GM06990 (cell line): ENCODE data around the gene BUB3.
A peak's percentile ranks its signal among the peaks of the same experiment; 100 is the strongest.

Source experiments
- DNase-seq: peaks from one replicate; pipeline ENCODE4 v3.0.0-alpha.2; 2011; ENCODE audit not compliant: insufficient read length; ENCODE audit errors: extremely low read depth
- H3K27me3 ChIP-seq: replicated peaks from 2 replicates; pipeline ENCODE4 v1.6.0; 2011; ENCODE audit warnings: low read length; ENCODE audit not compliant: control insufficient read depth, insufficient read depth
- H3K36me3 ChIP-seq: 2 replicates; pipeline ENCODE4 v1.5.1; 2011; ENCODE audit warnings: low read length; ENCODE audit not compliant: control insufficient read depth, insufficient read depth
- H3K4me3 ChIP-seq: replicated peaks from 2 replicates; pipeline ENCODE4 v1.5.1; 2011; ENCODE audit warnings: low read depth, mild to moderate bottlenecking, control low read depth, low read length
- TF ChIP-seq, protein P1 (sequence below): IDR thresholded peaks from 2 replicates; pipeline ENCODE4 v1.5.1; 2011; ENCODE audit warnings: low read length, control low read depth, mild to moderate bottlenecking, inconsistent platforms; ENCODE audit not compliant: insufficient read depth, poor library complexity, severe bottlenecking

The BUB3 gene

DNA sequence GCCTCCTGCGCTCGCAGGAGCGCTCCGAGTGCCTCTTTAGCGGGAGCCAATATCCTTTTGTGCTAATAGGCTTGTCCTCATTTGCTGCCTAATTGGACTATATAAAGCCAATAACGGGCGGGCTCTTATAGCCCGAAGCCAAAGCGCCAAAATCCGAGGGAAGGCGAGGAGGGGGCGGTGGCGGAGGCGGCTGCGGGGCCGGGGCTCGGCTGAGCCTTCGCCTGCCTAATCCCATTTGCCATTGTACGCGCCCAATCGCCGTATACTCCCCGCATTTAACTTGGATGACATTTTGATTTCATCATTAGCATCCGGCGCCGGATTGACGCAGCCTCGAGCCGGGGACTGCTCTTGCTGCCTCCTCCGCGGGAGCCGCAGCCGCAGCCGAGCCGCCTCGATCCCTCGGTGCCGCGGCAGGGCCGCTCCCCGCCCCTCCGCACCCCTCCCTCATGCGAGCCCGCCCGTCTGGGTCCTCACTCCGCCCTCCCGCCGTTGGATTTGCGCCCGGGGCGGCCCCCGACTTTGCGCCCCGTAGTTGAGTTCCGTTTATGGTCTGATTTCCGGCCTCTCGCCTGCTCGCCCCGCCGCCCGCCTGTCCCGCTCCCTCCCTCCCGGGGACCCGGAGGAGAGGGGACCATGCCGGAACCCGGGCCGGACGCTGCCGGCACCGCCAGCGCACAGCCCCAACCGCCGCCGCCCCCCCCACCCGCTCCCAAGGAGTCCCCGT, 18.6 kb upstream of the BUB3 start, which contains the start of gene HMX3:
TSS of gene HMX3 (plus strand) at position 556 of the 727 bp plus-strand sequence. CDS start at position 637, 81 bp downstream.
- H3K27me3 ChIP-seq, result no peaks in the 10 kb centered on the region; the same call in none of the 2 replicates
- peak within 1 kb of the TSS; percentile 72 for H3K4me3 ChIP-seq
- peak; percentile 91 for DNase-seq
- TF ChIP-seq, protein P1, sequence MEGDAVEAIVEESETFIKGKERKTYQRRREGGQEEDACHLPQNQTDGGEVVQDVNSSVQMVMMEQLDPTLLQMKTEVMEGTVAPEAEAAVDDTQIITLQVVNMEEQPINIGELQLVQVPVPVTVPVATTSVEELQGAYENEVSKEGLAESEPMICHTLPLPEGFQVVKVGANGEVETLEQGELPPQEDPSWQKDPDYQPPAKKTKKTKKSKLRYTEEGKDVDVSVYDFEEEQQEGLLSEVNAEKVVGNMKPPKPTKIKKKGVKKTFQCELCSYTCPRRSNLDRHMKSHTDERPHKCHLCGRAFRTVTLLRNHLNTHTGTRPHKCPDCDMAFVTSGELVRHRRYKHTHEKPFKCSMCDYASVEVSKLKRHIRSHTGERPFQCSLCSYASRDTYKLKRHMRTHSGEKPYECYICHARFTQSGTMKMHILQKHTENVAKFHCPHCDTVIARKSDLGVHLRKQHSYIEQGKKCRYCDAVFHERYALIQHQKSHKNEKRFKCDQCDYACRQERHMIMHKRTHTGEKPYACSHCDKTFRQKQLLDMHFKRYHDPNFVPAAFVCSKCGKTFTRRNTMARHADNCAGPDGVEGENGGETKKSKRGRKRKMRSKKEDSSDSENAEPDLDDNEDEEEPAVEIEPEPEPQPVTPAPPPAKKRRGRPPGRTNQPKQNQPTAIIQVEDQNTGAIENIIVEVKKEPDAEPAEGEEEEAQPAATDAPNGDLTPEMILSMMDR, result no peak
- H3K36me3 ChIP-seq, result no peaks in the 10 kb centered on the region

DNA sequence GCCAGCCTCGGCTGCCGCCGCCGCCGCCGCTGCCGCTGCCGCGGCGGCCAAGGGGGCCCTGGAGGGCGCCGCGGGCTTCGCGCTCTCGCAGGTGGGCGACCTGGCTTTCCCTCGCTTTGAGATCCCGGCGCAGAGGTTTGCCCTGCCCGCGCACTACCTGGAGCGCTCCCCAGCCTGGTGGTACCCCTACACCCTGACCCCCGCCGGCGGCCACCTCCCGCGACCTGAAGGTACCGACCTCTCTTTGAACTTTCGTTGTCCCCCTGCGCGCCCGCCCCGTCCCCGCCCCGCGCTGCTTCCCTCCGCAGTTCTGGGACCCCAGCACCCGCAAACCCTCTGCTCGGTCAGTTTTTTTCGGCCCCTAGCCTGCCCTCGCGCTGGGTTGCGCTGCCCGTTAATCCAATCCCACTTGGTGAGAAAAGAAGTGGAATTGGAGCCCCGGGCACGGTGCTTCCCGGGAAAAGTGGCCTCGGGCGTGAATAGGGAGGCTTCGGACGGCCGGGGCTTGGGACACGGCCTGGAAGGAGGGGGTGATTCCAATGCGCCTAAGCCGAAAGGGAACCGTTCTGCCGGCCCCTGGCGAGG, 17.9 kb upstream of the BUB3 start:
- DNase-seq, result peak; percentile 62
- H3K36me3 ChIP-seq, result no peaks in the 10 kb centered on the region
- H3K4me3 ChIP-seq, result peak overlapping the region; percentile 72
- H3K27me3 ChIP-seq, result no peaks in the 10 kb centered on the region; the same call in none of the 2 replicates
- TF ChIP-seq, protein P1, result no peak

DNA sequence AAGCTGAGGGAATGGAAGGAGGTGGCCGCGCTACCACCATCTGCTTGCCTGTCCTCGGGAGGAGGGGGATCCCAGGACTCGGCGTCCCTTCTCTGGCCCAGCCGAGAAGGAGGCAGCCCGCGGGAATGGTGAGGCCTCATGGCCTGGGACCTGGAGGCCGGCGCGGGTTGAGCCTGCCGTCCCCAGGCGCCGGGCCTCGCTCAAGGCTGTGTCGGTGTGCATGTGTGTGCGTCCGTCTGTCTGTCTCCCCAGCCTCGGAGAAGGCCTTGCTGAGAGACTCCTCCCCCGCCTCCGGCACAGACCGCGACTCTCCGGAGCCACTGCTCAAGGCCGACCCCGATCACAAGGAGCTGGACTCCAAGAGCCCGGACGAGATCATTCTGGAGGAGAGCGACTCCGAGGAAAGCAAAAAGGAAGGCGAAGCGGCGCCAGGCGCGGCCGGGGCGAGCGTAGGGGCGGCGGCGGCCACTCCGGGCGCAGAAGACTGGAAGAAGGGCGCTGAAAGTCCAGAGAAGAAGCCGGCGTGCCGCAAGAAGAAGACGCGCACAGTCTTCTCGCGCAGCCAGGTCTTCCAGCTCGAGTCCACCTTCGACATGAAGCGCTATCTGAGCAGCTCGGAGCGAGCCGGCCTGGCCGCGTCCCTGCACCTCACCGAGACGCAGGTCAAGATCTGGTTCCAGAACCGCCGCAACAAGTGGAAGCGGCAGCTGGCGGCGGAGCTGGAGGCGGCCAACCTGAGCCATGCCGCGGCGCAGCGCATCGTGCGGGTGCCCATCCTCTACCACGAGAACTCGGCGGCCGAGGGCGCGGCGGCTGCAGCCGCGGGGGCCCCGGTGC, 17.2 kb upstream of the BUB3 start:
- TF ChIP-seq, protein P1, result no peak
- H3K27me3 ChIP-seq, result no peaks in the 10 kb centered on the region; the same call in none of the 2 replicates
- no peaks in the 10 kb centered on the region for H3K36me3 ChIP-seq
- peak; percentile 82 for DNase-seq
- peak overlapping the region; percentile 72 for H3K4me3 ChIP-seq

DNA sequence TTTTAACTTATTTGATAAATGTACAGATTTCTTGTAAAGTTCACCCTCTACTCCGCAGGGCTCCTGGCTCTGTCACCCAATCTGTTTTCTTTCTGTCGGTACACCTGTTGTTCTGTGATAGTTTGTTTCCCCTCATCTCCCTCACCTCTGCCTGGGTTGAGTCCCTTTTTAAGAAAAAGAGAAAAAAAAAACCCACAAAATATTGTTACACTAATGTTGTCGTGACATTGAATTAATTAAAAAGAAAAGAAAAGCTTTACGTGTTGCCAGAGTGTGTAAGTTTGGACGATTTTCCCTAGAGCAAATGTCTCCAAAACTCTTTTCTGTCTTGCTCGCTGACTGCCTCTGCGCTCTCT, 15.1 kb upstream of the BUB3 start:
- no peaks in the 10 kb centered on the region for H3K36me3 ChIP-seq
- TF ChIP-seq, protein P1, result no peak
- DNase-seq, result no peak
- H3K4me3 ChIP-seq, result peak overlapping the region; percentile 72
- no peaks in the 10 kb centered on the region; the same call in none of the 2 replicates for H3K27me3 ChIP-seq

DNA sequence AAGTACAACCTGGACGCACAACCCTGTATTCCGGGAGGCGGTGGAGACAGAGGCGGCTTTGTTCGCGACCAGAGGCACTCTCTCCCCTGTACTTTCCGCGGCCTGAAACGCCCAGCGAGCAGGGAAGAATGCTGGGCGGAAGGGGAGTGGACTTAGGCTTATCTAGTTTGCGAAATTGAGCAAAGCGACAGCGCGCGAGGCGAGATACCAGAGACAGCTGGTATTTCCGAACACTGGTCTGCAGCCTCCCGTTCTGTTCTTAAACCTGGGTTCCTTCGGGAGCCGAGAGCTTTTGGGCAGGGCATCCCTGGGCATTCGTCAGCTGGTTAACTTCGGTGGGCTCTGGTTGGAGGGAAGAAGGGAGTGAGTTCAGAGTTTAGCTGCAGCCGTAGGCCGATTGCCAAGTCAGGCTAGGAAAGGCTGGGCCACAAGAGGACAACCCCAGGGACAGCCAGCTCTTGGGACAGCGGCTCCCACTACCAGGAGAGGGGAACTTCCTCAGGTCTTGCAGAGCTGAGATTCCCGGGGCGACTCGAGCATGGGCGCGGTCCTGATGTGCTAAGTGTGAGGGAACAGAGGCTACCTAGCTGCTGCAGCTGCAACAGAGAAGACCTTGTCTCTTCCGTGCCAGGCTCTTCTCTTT, 14.6 kb upstream of the BUB3 start:
- no peak for DNase-seq
- H3K27me3 ChIP-seq, result no peaks in the 10 kb centered on the region; the same call in 1 of the 2 replicates
- H3K36me3 ChIP-seq, result no peaks in the 10 kb centered on the region
- H3K4me3 ChIP-seq, result peak overlapping the region; percentile 72
- TF ChIP-seq, protein P1, result no peak
